Common myeloid progenitor, CD34-positive (primary cell): ENCODE results near the gene UQCC2.

Experiments
- CTCF ChIA-PET: fragments of 350-600 bp; sonication (Branson Sonifier 250); formaldehyde crosslinking; loops from one replicate; lab custom pipeline; 2021; ENCODE audit warnings: antibody characterized with exemption; lab: Charles Lee
- POLR2A ChIA-PET: fragments of 350-600 bp; sonication (Branson Sonifier 250); formaldehyde crosslinking; loops from one replicate; lab custom pipeline; 2021; ENCODE audit warnings: antibody characterized with exemption; lab: Charles Lee
- DNase-seq, 3 donors: peaks; one replicate each; pipeline versions ENCODE4 v3.0.0 to v3.0.0-alpha.2; 2013
- H3K27ac ChIP-seq, 2 experiments: 1 replicate in 1 of 2; 2 replicates in 1 of 2; pipeline ENCODE4 v1.7.0; 2013; ENCODE audit warnings: inconsistent platforms in 2 of 2, low read length in 2 of 2, mild to moderate bottlenecking in 2 of 2, low read depth in 1 of 2, moderate library complexity in 1 of 2; ENCODE audit not compliant: severe bottlenecking in 2 of 2, insufficient read depth in 1 of 2, poor library complexity in 1 of 2
- H3K27me3 ChIP-seq, 5 experiments: replicated peaks in 2 of 5; 1 replicate in 3 of 5; 2 replicates in 2 of 5; pipeline versions ENCODE4 v1.6.1 to v1.7.0; 2013; ENCODE audit warnings: low read length in 4 of 5, mild to moderate bottlenecking in 2 of 5, moderate library complexity in 2 of 5, inconsistent platforms in 1 of 5; ENCODE audit not compliant: insufficient read depth in 5 of 5, control insufficient read depth in 4 of 5
- H3K36me3 ChIP-seq, 4 experiments: 1 replicate in 2 of 4; 2 replicates in 2 of 4; pipeline versions ENCODE4 v1.6.1 to v1.7.0; 2013; ENCODE audit warnings: low read length in 3 of 4, control low read depth in 1 of 4, mild to moderate bottlenecking in 1 of 4; ENCODE audit not compliant: control insufficient read depth in 4 of 4, insufficient read depth in 4 of 4
- H3K4me1 ChIP-seq, 4 experiments: 1 replicate in 3 of 4; 2 replicates in 1 of 4; pipeline versions ENCODE4 v1.6.1 to v1.7.1; 2013; ENCODE audit warnings: low read length in 3 of 4, mild to moderate bottlenecking in 3 of 4, control low read depth in 1 of 4, inconsistent platforms in 1 of 4, moderate library complexity in 1 of 4; ENCODE audit not compliant: control insufficient read depth in 4 of 4, insufficient read depth in 4 of 4; ENCODE audit errors: control extremely low read depth in 1 of 4
- H3K4me3 ChIP-seq, 7 experiments: 1 replicate in 4 of 7; 2 replicates in 3 of 7; pipeline versions ENCODE4 v1.5.1 to v1.7.0; 2013; ENCODE audit warnings: mild to moderate bottlenecking in 7 of 7, low read length in 6 of 7, moderate library complexity in 6 of 7, inconsistent platforms in 2 of 7, low read depth in 2 of 7, control low read depth in 1 of 7; ENCODE audit not compliant: insufficient read depth in 4 of 7, control insufficient read depth in 1 of 7; ENCODE audit errors: extremely low read depth in 1 of 7
- H3K9me3 ChIP-seq, 5 experiments: 1 replicate in 4 of 5; 2 replicates in 1 of 5; pipeline versions ENCODE4 v1.6.1 to v1.7.1; 2013; ENCODE audit warnings: low read length in 4 of 5, mild to moderate bottlenecking in 2 of 5, inconsistent platforms in 1 of 5, low read depth in 1 of 5, moderate library complexity in 1 of 5; ENCODE audit not compliant: control insufficient read depth in 4 of 5, insufficient read depth in 2 of 5; ENCODE audit errors: control extremely low read depth in 1 of 5
- WGBS: methylation state at CpG from one replicate; pipeline ENCODE4 v1.1.5; 2013; ENCODE audit not compliant: insufficient coverage; 5-methylcytosine and 5-hydroxymethylcytosine counted together

The UQCC2 gene

GRCh38 chr6:33755070-33755869 lies 43.8 kb upstream of the UQCC2 start:
- CTCF ChIA-PET, result interaction anchor here (1.1 to 2.1 kb wide), 4 partner anchors 10 to 33 kb away, joined by 3 to 9 read pairs (median 6); no protein-coding TSS in a partner anchor
- H3K4me1 ChIP-seq, result peaks cover 0 to 3% (median 1%) of the 10 kb centered on the region in 4 experiments
- no peaks in the 10 kb centered on the region for H3K36me3 ChIP-seq
- no peak overlapping the region for H3K27ac ChIP-seq
- H3K4me3 ChIP-seq, result no peak overlapping the region
- DNase-seq, result no peak
- POLR2A ChIA-PET, result no interaction called here
- H3K27me3 ChIP-seq, result no peaks in the 10 kb centered on the region
- WGBS, result 97% methylated on average over 11 of the region's 13 CpGs
- H3K9me3 ChIP-seq, result no peaks in the 10 kb centered on the region

DNA sequence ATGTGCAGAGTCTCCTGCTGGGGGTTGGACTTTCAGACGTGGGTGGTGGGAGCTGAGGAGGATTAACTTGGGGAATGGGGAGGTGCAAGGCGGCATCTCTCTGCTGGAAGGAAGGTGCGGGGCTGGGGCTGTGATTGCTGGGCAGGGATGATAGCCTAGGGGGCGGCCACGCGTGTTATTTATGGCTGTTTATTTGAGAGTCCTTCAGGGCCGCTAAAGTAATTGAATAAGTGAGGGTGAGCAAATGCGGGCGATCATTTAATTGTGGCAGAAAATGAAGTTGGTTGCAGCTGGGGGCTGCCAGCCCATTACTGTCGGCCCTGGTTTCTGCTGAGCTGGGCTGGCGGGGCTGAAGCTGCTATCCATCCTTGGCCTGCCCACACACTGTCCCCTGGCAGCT lies 42.7 kb upstream of the UQCC2 start:
- H3K4me3 ChIP-seq, result no peak overlapping the region
- no peak for DNase-seq
- H3K4me1 ChIP-seq, result no peaks in the 10 kb centered on the region
- 95% methylated on average over 11 of the region's 11 CpGs for WGBS
- ChIA-PET CTCF (interaction anchor here (1.8 to 2.1 kb wide), 3 partner anchors 8 to 11 kb away, joined by 4 to 9 read pairs (median 5); no protein-coding TSS in a partner anchor), POLR2A (no interaction called here)
- no peaks in the 10 kb centered on the region for H3K27me3 ChIP-seq
- H3K9me3 ChIP-seq, result no peaks in the 10 kb centered on the region
- no peaks in the 10 kb centered on the region for H3K36me3 ChIP-seq
- no peak overlapping the region for H3K27ac ChIP-seq

- ChIA-PET CTCF (interaction anchor here (0.8 to 2.1 kb wide), 3 partner anchors 9 to 15 kb away, joined by 3 to 5 read pairs (median 4); no protein-coding TSS in a partner anchor), POLR2A (no interaction called here)
Observed at GRCh38 chr6:33752646-33753015, 41.1 kb upstream of the UQCC2 start.

DNA sequence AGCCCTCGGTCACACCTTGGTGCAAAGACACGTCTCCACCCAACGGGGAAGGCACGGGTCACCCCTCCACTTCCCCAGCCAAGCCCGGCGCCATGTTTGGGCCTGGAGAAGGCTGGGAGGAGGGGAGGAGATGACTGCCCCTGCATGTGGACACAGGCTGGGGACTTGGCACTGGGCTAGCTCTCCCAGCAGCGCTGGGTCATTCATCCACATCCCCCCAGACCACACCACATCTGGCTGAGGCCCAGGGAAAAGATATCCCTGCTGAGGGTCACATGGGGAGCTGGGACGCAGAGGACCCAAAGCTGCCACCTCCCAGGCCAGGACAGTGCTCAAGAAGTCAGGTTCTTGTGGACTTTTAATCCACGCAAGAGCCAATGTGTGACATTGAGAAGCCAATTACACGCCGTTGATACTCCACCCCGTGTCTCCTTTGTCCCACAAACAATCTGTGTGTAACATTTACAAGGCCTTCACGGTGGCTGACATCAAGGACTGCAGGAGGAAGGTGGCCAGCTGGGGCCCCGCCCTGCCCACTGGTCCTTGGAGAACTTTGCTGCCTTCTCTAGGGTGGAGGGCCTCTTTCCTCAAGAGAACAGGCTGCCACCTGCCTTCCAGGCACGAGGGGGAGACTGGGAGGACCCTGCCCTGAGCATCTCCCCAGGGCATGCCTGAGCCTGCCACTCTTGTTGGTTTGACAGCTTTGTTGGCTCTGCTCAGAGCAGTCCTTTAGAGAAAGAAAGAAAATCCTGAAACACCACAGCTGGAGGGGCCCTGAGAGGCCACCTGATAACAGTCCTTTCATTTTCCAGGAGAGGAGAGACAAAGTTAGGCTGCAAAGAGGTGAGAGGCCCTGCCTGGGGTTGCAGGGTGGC lies 40.5 kb upstream of the UQCC2 start:
- no peak overlapping the region for H3K4me3 ChIP-seq
- peaks cover 0 to 1% (median 0%) of the 10 kb centered on the region in 5 experiments for H3K27me3 ChIP-seq
- H3K4me1 ChIP-seq, result no peaks in the 10 kb centered on the region
- no peaks in the 10 kb centered on the region for H3K36me3 ChIP-seq
- WGBS, result 93% methylated on average over 11 of the region's 15 CpGs
- POLR2A ChIA-PET, result no interaction called here
- no peak overlapping the region for H3K27ac ChIP-seq
- CTCF ChIA-PET, result interaction anchor here (0.8 to 1.8 kb wide), 4 partner anchors 8 to 19 kb away, joined by 3 to 9 read pairs (median 5); no protein-coding TSS in a partner anchor
- DNase-seq, result no peak
- H3K9me3 ChIP-seq, result no peaks in the 10 kb centered on the region

More at GRCh38 chr6:33752646-33753015, 41.1 kb upstream of the UQCC2 start:
- Histone ChIP-seq H3K4me1 (no peaks in the 10 kb centered on the region), H3K27me3 (peaks cover 0 to 1% (median 0%) of the 10 kb centered on the region in 5 experiments), H3K4me3 (no peak overlapping the region), H3K27ac (no peak overlapping the region), H3K9me3 (no peaks in the 10 kb centered on the region), H3K36me3 (no peaks in the 10 kb centered on the region)
- WGBS, result no CpG with 5 or more reads among the region's 1 CpG
- no peak for DNase-seq

- CTCF ChIA-PET, result interaction anchor here (0.8 to 1.8 kb wide), 5 partner anchors 11 to 405 kb away, joined by 3 to 9 read pairs (median 5); no protein-coding TSS in a partner anchor
- no peak overlapping the region for H3K4me3 ChIP-seq
- POLR2A ChIA-PET, result interaction anchor here (0.6 to 0.7 kb wide), 3 partner anchors 23 to 188 kb away, joined by 3 to 6 read pairs (median 4); no protein-coding TSS in a partner anchor
- H3K4me1 ChIP-seq, result peaks cover 0 to 5% (median 0%) of the 10 kb centered on the region in 4 experiments
- H3K9me3 ChIP-seq, result no peaks in the 10 kb centered on the region
- peaks cover 0 to 1% (median 0%) of the 10 kb centered on the region in 5 experiments for H3K27me3 ChIP-seq
- no peaks in the 10 kb centered on the region for H3K36me3 ChIP-seq
- WGBS, result 92% methylated on average over 6 of the region's 11 CpGs
- DNase-seq, result no peak
- no peak overlapping the region for H3K27ac ChIP-seq
Observed at GRCh38 chr6:33750244-33750991, 38.9 kb upstream of the UQCC2 start.

GRCh38 chr6:33749401-33749800 lies 37.9 kb upstream of the UQCC2 start:
- H3K4me1 ChIP-seq, result peaks cover 0 to 5% (median 0%) of the 10 kb centered on the region in 4 experiments
- no peak overlapping the region for H3K27ac ChIP-seq
- WGBS, result 89% methylated on average over 3 of the region's 7 CpGs
- ChIA-PET CTCF (interaction anchor here (0.8 to 1.5 kb wide), 2 partner anchors 11 to 406 kb away, joined by 3 read pairs; no protein-coding TSS in a partner anchor), POLR2A (no interaction called here)
- peaks cover 0 to 1% (median 0%) of the 10 kb centered on the region in 5 experiments for H3K27me3 ChIP-seq
- H3K9me3 ChIP-seq, result no peaks in the 10 kb centered on the region
- no peak overlapping the region for H3K4me3 ChIP-seq
- H3K36me3 ChIP-seq, result no peaks in the 10 kb centered on the region
- no peak for DNase-seq
